Progenitor cell of endocrine pancreas (in vitro differentiated cells): ENCODE results near the gene SPC24. TPM values are rescaled to one million over a fixed set of nuclear protein-coding genes. Genes with fewer than 3 reads are reported as not detected.
"Not testable (repeated sequence)": the region's sequence is repeated elsewhere in the genome, so short reads cannot be mapped to it uniquely, and the experiment has no call there.

Source experiments
- DNase-seq: peaks from one replicate; pipeline ENCODE4 v3.0.0; 2021; ENCODE audit warnings: low spot score; ENCODE audit not compliant: unreplicated experiment
- H3K27ac Mint-ChIP-seq: 2 replicates; pipeline ENCODE4 v1.8.0; 2021; ENCODE audit warnings: mild to moderate bottlenecking, moderate library complexity, mixed read lengths
- H3K27me3 Mint-ChIP-seq: 2 replicates; pipeline ENCODE4 v1.8.0; 2021; ENCODE audit warnings: mixed read lengths
- H3K36me3 Mint-ChIP-seq: 2 replicates; pipeline ENCODE4 v1.8.0; 2022; ENCODE audit warnings: mixed read lengths; ENCODE audit not compliant: insufficient read depth
- H3K4me1 Mint-ChIP-seq: 2 replicates; pipeline ENCODE4 v1.8.0; 2021; ENCODE audit warnings: low read depth, mixed read lengths
- H3K4me3 Mint-ChIP-seq: 2 replicates; pipeline ENCODE4 v1.8.0; 2021; ENCODE audit warnings: low read depth, mild to moderate bottlenecking, moderate library complexity, mixed read lengths
- H3K9me3 Mint-ChIP-seq: 2 replicates; pipeline ENCODE4 v1.8.0; 2021; ENCODE audit warnings: low read depth, mixed read lengths
- CTCF ChIP-seq: fragments of 200-600 bp; sonication (generic); IDR thresholded peaks from one replicate; pipeline ENCODE4 v1.5.0; 2021; ENCODE audit warnings: antibody characterized with exemption, mild to moderate bottlenecking; ENCODE audit not compliant: unreplicated experiment
- total RNA-seq: library from RNA; stranded (reverse); gene quantifications from 2 replicates; pipeline ENCODE4 v1.2.1, GENCODE V29; 2021

Gene SPC24
- total RNA-seq, 1 donor from 2014 or later: 24.3 TPM

GRCh38 chr19:11190501-11190900 is 34.9 kb upstream of the SPC24 start:
- no peak for DNase-seq
- no peak overlapping the region for H3K4me3 Mint-ChIP-seq
- H3K9me3 Mint-ChIP-seq: no peaks in the 10 kb centered on the region
- peaks cover 3% of the 10 kb centered on the region for H3K4me1 Mint-ChIP-seq
- H3K27ac Mint-ChIP-seq: no peak overlapping the region
- no peak for TF ChIP-seq CTCF
- H3K27me3 Mint-ChIP-seq: no peaks in the 10 kb centered on the region
- peaks cover 11% of the 10 kb centered on the region for H3K36me3 Mint-ChIP-seq

GRCh38 chr19:11187441-11187840 is 31.9 kb upstream of the SPC24 start:
- Mint-ChIP-seq H3K4me3 (no peak overlapping the region), H3K4me1 (peaks cover 3% of the 10 kb centered on the region)

GRCh38 chr19:11182994-11183393 is 27.4 kb upstream of the SPC24 start:
- no peak overlapping the region for H3K4me3 Mint-ChIP-seq
- no peaks in the 10 kb centered on the region for H3K27me3 Mint-ChIP-seq
- no peak overlapping the region for H3K27ac Mint-ChIP-seq
- peaks cover 5% of the 10 kb centered on the region for H3K9me3 Mint-ChIP-seq
- H3K36me3 Mint-ChIP-seq: peaks cover 17% of the 10 kb centered on the region
- no peak for TF ChIP-seq CTCF
- peaks cover 3% of the 10 kb centered on the region for H3K4me1 Mint-ChIP-seq
- no peak for DNase-seq

More at GRCh38 chr19:11187441-11187840, 31.9 kb upstream of the SPC24 start:
- no peak for DNase-seq
- TF ChIP-seq CTCF: no peak
- peaks cover 5% of the 10 kb centered on the region for H3K9me3 Mint-ChIP-seq
- H3K36me3 Mint-ChIP-seq: peaks cover 15% of the 10 kb centered on the region
- no peaks in the 10 kb centered on the region for H3K27me3 Mint-ChIP-seq
- H3K27ac Mint-ChIP-seq: peak overlapping the region; percentile 65

- no peaks in the 10 kb centered on the region for H3K27me3 Mint-ChIP-seq
- H3K9me3 Mint-ChIP-seq: peaks cover 5% of the 10 kb centered on the region
- H3K4me1 Mint-ChIP-seq: peaks cover 3% of the 10 kb centered on the region
- no peak for DNase-seq
- H3K36me3 Mint-ChIP-seq: peaks cover 16% of the 10 kb centered on the region
- TF ChIP-seq CTCF: no peak
- no peak overlapping the region for H3K4me3 Mint-ChIP-seq
- no peak overlapping the region for H3K27ac Mint-ChIP-seq
Observed at GRCh38 chr19:11181488-11181887, 25.9 kb upstream of the SPC24 start.

GRCh38 chr19:11180975-11181374 is 25.4 kb upstream of the SPC24 start:
- DNase-seq, H3K4me3 Mint-ChIP-seq, H3K27me3 Mint-ChIP-seq, H3K27ac Mint-ChIP-seq, H3K9me3 Mint-ChIP-seq, H3K4me1 Mint-ChIP-seq: not testable (repeated sequence)
- H3K36me3 Mint-ChIP-seq: peaks cover 21% of the 10 kb centered on the region

GRCh38 chr19:11180346-11180745 is 24.8 kb upstream of the SPC24 start:
- Mint-ChIP-seq H3K4me1 (no peaks in the 10 kb centered on the region), H3K9me3 (peaks cover 5% of the 10 kb centered on the region), H3K27ac (no peak overlapping the region), H3K4me3 (no peak overlapping the region), H3K36me3 (peaks cover 18% of the 10 kb centered on the region), H3K27me3 (no peaks in the 10 kb centered on the region)
- no peak for DNase-seq
- TF ChIP-seq CTCF: no peak
